Vagina (tissue), 2 donors: Measurements from ENCODE around the gene SLC29A1.
"Not testable (repeated sequence)": the region's sequence is repeated elsewhere in the genome, so short reads cannot be mapped to it uniquely, and the experiment has no call there.

Experiments used
- CTCF ChIP-seq, 3 experiments: fragments of 450-650 bp in 2 of 3; fragments of 200-600 bp in 1 of 3; sonication (generic) in 1 of 3; IDR thresholded peaks; one replicate each; pipeline ENCODE4 v1.5.1; 2017 to 2019; ENCODE audit warnings: antibody characterized with exemption in 3 of 3, mild to moderate bottlenecking in 2 of 3, moderate library complexity in 2 of 3
- POLR2A ChIP-seq, 2 donors: fragments of 450-650 bp; IDR thresholded peaks; one replicate each; pipeline ENCODE4 v1.6.1; 2017; ENCODE audit warnings: antibody characterized with exemption in 2 of 2, mild to moderate bottlenecking in 2 of 2, moderate library complexity in 2 of 2
- POLR2AphosphoS5 ChIP-seq, 2 donors: sonication (generic); formaldehyde crosslinking; IDR thresholded peaks; one replicate each; pipeline ENCODE4 v1.9.0; 2017; ENCODE audit warnings: antibody characterized with exemption in 2 of 2, mild to moderate bottlenecking in 2 of 2, low read depth in 1 of 2; ENCODE audit not compliant: insufficient read depth in 1 of 2

- not testable (repeated sequence) for TF ChIP-seq CTCF (IDR thresholded peaks at IDR 0.05); POLR2A (IDR thresholded peaks at IDR 0.05); POLR2AphosphoS5 (IDR thresholded peaks at IDR 0.05; ENCODE audit: insufficient read depth in 1 of 2, low read depth in 1 of 2)
Measured at GRCh38 chr6:44231426-44231825, 8.0 kb downstream of the SLC29A1 start.
